GM12874 (cell line): ENCODE results near the gene CFAP73.

Source experiments
- CTCF ChIP-seq: IDR thresholded peaks from 2 replicates; pipeline ENCODE4 v1.5.1; 2011; ENCODE audit warnings: low read depth, mild to moderate bottlenecking, control low read depth, low read length, moderate library complexity; ENCODE audit not compliant: insufficient read depth

The CFAP73 gene

GRCh38 chr12:113165521-113166450 is 16.3 kb downstream of the CFAP73 start:
- TF ChIP-seq CTCF = no peak

- no peak for TF ChIP-seq CTCF
Observed at GRCh38 chr12:113167868-113168267, 18.3 kb downstream of the CFAP73 start.

GRCh38 chr12:113169697-113170096 is 20.2 kb downstream of the CFAP73 start:
- TF ChIP-seq CTCF = no peak

- TF ChIP-seq CTCF = no peak
Observed at GRCh38 chr12:113170457-113170856, 20.9 kb downstream of the CFAP73 start.

GRCh38 chr12:113170926-113171325 is 21.4 kb downstream of the CFAP73 start:
- TF ChIP-seq CTCF = no peak

- TF ChIP-seq CTCF = no peak
Observed at GRCh38 chr12:113171543-113171942, 22.0 kb downstream of the CFAP73 start.

- no peak for TF ChIP-seq CTCF
Observed at GRCh38 chr12:113172185-113172584, 22.7 kb downstream of the CFAP73 start.
